HCT116 (cell line): ENCODE results near the gene MINDY3.

Source experiments
- EZH2 ChIP-seq: fragments of 200-600 bp; sonication (generic); IDR thresholded peaks from 2 replicates; pipeline ENCODE4 v1.6.1; 2017; ENCODE audit warnings: antibody characterized with exemption, mixed run types
- EZH2phosphoT487 ChIP-seq: fragments of 200-600 bp; IDR thresholded peaks from 2 replicates; pipeline ENCODE4 v1.6.1; 2018; ENCODE audit warnings: antibody characterized with exemption, borderline replicate concordance
- FOSL1 ChIP-seq: IDR thresholded peaks from 2 replicates; pipeline ENCODE4 v1.6.1; 2012; ENCODE audit warnings: low read depth
- POLR2A ChIP-seq: IDR thresholded peaks from 2 replicates; pipeline ENCODE4 v1.7.0; 2011; ENCODE audit warnings: borderline replicate concordance; ENCODE audit not compliant: insufficient read depth, insufficient read length; ENCODE audit errors: extremely low read depth
- POLR2AphosphoS5 ChIP-seq: IDR thresholded peaks from 2 replicates; pipeline ENCODE4 v1.6.1; 2011; ENCODE audit warnings: mild to moderate bottlenecking, low read depth, low read length, moderate library complexity
- SIN3A ChIP-seq: IDR thresholded peaks from 2 replicates; pipeline ENCODE4 v1.6.1; 2012; ENCODE audit warnings: low read depth
- SP1 ChIP-seq: IDR thresholded peaks from 2 replicates; pipeline ENCODE4 v1.6.1; 2012; ENCODE audit warnings: low read depth
- SRF ChIP-seq: IDR thresholded peaks from 2 replicates; pipeline ENCODE4 v1.6.1; 2012; ENCODE audit warnings: low read depth
- ZFX ChIP-seq: fragments of 450-650 bp; IDR thresholded peaks from 2 replicates; pipeline ENCODE4 v1.6.1; 2017
- ZNF274 ChIP-seq: fragments of 200-500 bp; sonication (Bioruptor generic); IDR thresholded peaks from 2 replicates; pipeline ENCODE4 v1.6.1; 2014; ENCODE audit warnings: mild to moderate bottlenecking, low read depth, low read length, inconsistent platforms
- TF ChIP-seq, protein P1 (sequence below), 3 experiments: fragments of 200-600 bp in 1 of 3; sonication (generic) in 1 of 3; IDR thresholded peaks in 2 of 3; conservative IDR thresholded peaks in 1 of 3; 2 replicates each; pipeline ENCODE4 v1.5.1; 2012 to 2017; ENCODE audit warnings: low read depth in 2 of 3, low read length in 2 of 3, antibody characterized with exemption in 1 of 3, borderline replicate concordance in 1 of 3, control low read depth in 1 of 3, mild to moderate bottlenecking in 1 of 3, mixed read lengths in 1 of 3, mixed run types in 1 of 3, moderate library complexity in 1 of 3; ENCODE audit not compliant: insufficient read depth in 1 of 3
- TF ChIP-seq, protein P2 (sequence below): IDR thresholded peaks from 2 replicates; pipeline ENCODE4 v1.6.1; 2012; ENCODE audit warnings: low read depth
- TF ChIP-seq, protein P3 (sequence below): IDR thresholded peaks from 2 replicates; pipeline ENCODE4 v1.6.1; 2012

DNA sequence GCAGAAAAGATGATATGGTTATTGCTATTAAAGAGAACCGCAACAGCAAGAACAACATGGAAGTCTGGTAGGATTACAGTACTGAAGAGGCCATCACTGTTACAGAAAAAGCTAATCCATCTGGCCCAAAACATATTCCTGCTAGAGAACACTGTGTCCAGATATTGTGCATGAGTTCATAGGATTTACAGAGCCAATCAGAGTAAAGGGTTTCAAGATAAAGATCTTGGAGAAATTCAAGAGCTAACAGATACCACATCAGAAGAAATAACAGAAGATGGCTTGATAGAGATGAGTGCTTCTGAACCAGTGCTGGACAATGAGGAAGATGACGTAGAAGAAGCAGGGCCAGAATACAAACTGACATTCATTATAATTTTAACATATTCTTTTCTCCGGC lies 58.7 kb downstream of the MINDY3 start:
- TF ChIP-seq ZFX (no peak), EZH2phosphoT487 (no peak), POLR2AphosphoS5 (no peak), ZNF274 (no peak), POLR2A (no peak), EZH2 (no peak), SRF (no peak), FOSL1 (no peak), SP1 (no peak), SIN3A (no peak)
- TF ChIP-seq, protein P1, sequence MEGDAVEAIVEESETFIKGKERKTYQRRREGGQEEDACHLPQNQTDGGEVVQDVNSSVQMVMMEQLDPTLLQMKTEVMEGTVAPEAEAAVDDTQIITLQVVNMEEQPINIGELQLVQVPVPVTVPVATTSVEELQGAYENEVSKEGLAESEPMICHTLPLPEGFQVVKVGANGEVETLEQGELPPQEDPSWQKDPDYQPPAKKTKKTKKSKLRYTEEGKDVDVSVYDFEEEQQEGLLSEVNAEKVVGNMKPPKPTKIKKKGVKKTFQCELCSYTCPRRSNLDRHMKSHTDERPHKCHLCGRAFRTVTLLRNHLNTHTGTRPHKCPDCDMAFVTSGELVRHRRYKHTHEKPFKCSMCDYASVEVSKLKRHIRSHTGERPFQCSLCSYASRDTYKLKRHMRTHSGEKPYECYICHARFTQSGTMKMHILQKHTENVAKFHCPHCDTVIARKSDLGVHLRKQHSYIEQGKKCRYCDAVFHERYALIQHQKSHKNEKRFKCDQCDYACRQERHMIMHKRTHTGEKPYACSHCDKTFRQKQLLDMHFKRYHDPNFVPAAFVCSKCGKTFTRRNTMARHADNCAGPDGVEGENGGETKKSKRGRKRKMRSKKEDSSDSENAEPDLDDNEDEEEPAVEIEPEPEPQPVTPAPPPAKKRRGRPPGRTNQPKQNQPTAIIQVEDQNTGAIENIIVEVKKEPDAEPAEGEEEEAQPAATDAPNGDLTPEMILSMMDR (IDR thresholded peaks at IDR 0.05 in 2 of 3, conservative IDR thresholded peaks at IDR 0.05 in 1 of 3; ENCODE audit: borderline replicate concordance in 1 of 3, insufficient read depth in 1 of 3, low read depth in 2 of 3, low read length in 2 of 3): no peak
- TF ChIP-seq, protein P2, sequence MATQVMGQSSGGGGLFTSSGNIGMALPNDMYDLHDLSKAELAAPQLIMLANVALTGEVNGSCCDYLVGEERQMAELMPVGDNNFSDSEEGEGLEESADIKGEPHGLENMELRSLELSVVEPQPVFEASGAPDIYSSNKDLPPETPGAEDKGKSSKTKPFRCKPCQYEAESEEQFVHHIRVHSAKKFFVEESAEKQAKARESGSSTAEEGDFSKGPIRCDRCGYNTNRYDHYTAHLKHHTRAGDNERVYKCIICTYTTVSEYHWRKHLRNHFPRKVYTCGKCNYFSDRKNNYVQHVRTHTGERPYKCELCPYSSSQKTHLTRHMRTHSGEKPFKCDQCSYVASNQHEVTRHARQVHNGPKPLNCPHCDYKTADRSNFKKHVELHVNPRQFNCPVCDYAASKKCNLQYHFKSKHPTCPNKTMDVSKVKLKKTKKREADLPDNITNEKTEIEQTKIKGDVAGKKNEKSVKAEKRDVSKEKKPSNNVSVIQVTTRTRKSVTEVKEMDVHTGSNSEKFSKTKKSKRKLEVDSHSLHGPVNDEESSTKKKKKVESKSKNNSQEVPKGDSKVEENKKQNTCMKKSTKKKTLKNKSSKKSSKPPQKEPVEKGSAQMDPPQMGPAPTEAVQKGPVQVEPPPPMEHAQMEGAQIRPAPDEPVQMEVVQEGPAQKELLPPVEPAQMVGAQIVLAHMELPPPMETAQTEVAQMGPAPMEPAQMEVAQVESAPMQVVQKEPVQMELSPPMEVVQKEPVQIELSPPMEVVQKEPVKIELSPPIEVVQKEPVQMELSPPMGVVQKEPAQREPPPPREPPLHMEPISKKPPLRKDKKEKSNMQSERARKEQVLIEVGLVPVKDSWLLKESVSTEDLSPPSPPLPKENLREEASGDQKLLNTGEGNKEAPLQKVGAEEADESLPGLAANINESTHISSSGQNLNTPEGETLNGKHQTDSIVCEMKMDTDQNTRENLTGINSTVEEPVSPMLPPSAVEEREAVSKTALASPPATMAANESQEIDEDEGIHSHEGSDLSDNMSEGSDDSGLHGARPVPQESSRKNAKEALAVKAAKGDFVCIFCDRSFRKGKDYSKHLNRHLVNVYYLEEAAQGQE: no peak
- TF ChIP-seq, protein P3, sequence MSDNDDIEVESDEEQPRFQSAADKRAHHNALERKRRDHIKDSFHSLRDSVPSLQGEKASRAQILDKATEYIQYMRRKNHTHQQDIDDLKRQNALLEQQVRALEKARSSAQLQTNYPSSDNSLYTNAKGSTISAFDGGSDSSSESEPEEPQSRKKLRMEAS: no peak
